IPS DF 6.9 (cell line): ENCODE results near the gene SLC30A1.

Source experiments
- DNase-seq: peaks from one replicate; pipeline ENCODE4 v3.0.0-alpha.2; 2013; ENCODE audit warnings: low read depth, low spot score
- H3K27ac ChIP-seq: one replicate; pipeline ENCODE4 v1.5.1; 2013; ENCODE audit warnings: low read length, control low read depth
- H3K27me3 ChIP-seq: 2 replicates; pipeline ENCODE4 v1.6.1; 2013; ENCODE audit warnings: mild to moderate bottlenecking, low read length; ENCODE audit not compliant: control insufficient read depth, insufficient read depth
- H3K36me3 ChIP-seq: 2 replicates; pipeline ENCODE4 v1.6.1; 2013; ENCODE audit warnings: low read length; ENCODE audit not compliant: control insufficient read depth, insufficient read depth
- H3K4me1 ChIP-seq: 2 replicates; pipeline ENCODE4 v1.6.1; 2013; ENCODE audit warnings: low read length; ENCODE audit not compliant: control insufficient read depth, insufficient read depth
- H3K4me3 ChIP-seq: 2 replicates; pipeline ENCODE4 v1.5.1; 2013; ENCODE audit warnings: mild to moderate bottlenecking, low read length
- H3K9me3 ChIP-seq: 2 replicates; pipeline ENCODE4 v1.6.1; 2013; ENCODE audit warnings: low read length, inconsistent platforms; ENCODE audit not compliant: control insufficient read depth, insufficient read depth
- WGBS: extraction: QIAGEN DNeasy Blood & Tissue Kit; methylation state at CpG from one replicate; pipeline ENCODE4 v1.1.7; 2013; ENCODE audit warnings: mixed read lengths, missing lambda C conversion rate; ENCODE audit not compliant: insufficient read length, insufficient coverage; 5-methylcytosine and 5-hydroxymethylcytosine counted together

Gene SLC30A1

DNA sequence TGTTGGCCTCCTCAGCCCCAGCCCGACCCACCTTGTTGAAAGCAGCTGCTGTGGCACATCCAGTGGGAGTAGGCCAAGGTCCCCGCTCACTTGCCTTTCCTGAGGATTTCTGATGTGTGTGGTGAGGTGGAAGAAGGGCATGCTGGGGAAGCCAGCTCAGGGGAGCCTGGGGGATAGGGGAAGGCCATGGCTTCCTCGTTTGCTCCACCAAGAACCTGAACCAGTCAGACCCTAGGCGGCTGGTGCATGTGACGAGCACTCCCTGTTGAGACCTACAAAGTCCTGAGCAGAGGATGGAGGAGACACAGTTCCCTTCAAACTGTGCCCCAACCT lies 38.0 kb upstream of the SLC30A1 start:
- Histone ChIP-seq H3K4me1 (no peaks in the 10 kb centered on the region), H3K27ac (no peak overlapping the region), H3K4me3 (no peak overlapping the region), H3K9me3 (no peaks in the 10 kb centered on the region), H3K36me3 (no peaks in the 10 kb centered on the region), H3K27me3 (no peaks in the 10 kb centered on the region)
- no CpG with 5 or more reads among the region's 5 CpGs for WGBS
- no peak for DNase-seq

DNA sequence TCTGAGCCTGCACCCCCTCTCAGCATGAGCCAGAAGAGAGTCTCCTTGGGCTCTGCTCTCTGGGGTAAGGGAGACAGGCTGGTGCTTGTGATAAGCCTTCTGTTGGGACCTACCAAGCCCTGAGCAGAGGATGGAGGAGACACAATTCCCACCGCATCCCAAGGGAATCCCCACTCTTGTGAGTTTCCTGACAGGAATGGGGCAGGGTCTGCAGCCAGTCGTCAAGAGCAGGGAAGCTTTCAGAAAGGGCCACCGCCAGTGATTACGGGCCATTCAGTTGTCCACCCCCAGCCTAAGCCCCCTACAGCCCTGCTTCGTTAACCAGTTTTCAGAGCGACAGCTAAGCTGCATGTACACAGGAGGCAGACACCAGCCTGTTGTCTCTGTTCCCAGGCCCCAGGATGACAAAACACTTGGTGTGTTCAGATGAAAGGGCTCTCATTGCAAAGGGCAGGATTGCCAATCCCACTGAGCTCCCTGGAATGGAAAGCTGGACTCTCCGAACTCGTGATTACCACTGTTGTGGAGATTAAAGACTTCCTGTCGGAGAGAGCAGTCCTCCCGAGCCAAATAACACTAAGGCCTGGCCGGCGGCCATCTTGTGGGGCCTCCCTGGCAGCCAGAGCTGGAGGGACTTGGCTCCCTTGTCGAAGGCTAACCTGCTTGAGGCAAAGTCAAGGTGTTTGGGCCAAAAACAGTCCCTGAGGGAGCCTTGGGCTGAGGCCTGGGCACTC lies 37.4 kb upstream of the SLC30A1 start:
- H3K9me3 ChIP-seq, result no peaks in the 10 kb centered on the region
- no peak overlapping the region for H3K4me3 ChIP-seq
- H3K4me1 ChIP-seq, result no peaks in the 10 kb centered on the region
- DNase-seq, result no peak
- H3K27me3 ChIP-seq, result no peaks in the 10 kb centered on the region
- WGBS, result no CpG with 5 or more reads among the region's 13 CpGs
- no peak overlapping the region for H3K27ac ChIP-seq
- no peaks in the 10 kb centered on the region for H3K36me3 ChIP-seq

DNA sequence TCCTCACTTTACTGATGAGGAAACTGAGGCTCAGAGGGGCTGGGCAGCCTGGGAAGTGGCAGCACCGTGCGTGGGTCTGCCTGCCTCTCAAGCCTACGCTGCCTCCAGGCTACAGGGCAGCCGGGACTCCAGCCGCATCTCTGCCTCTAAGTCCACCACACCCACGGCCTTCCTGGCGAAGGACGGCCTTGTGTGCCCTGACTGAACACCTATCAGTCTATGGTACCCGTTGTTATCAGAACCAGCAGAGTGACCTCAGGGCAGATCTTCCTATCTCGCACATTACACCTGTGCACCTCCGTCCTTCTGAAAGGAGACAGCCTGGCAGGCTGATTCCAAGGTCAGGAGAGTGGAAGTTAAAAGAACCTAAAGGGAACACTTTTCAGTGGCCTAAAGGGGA lies 35.7 kb upstream of the SLC30A1 start:
- Histone ChIP-seq H3K27me3 (no peaks in the 10 kb centered on the region), H3K27ac (no peak overlapping the region), H3K9me3 (no peaks in the 10 kb centered on the region), H3K4me3 (no peak overlapping the region), H3K4me1 (no peaks in the 10 kb centered on the region), H3K36me3 (no peaks in the 10 kb centered on the region)
- WGBS, result no CpG with 5 or more reads among the region's 11 CpGs
- DNase-seq, result no peak

DNA sequence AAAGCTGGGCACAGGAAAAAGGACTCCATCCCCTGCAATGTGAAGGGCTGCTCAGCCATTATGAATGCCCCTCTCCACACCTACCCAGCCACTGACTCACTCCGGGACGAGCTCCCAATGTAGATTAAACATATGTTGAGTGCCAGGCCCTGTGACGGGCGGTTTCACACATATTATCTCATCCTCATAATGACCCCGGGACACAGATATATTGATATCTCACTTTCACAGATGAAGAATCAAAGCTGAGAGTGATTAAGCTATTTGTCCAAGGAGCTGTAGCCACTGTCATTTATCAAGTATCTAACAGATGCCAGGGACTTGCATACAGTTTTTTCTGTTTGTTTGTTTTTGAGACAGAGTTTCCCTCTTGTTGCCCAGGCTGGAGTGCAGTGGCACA lies 35.0 kb upstream of the SLC30A1 start:
- Histone ChIP-seq H3K4me3 (no peak overlapping the region), H3K36me3 (no peaks in the 10 kb centered on the region), H3K27me3 (no peaks in the 10 kb centered on the region), H3K4me1 (no peaks in the 10 kb centered on the region), H3K9me3 (no peaks in the 10 kb centered on the region), H3K27ac (no peak overlapping the region)
- no peak for DNase-seq
- no CpG with 5 or more reads among the region's 5 CpGs for WGBS

DNA sequence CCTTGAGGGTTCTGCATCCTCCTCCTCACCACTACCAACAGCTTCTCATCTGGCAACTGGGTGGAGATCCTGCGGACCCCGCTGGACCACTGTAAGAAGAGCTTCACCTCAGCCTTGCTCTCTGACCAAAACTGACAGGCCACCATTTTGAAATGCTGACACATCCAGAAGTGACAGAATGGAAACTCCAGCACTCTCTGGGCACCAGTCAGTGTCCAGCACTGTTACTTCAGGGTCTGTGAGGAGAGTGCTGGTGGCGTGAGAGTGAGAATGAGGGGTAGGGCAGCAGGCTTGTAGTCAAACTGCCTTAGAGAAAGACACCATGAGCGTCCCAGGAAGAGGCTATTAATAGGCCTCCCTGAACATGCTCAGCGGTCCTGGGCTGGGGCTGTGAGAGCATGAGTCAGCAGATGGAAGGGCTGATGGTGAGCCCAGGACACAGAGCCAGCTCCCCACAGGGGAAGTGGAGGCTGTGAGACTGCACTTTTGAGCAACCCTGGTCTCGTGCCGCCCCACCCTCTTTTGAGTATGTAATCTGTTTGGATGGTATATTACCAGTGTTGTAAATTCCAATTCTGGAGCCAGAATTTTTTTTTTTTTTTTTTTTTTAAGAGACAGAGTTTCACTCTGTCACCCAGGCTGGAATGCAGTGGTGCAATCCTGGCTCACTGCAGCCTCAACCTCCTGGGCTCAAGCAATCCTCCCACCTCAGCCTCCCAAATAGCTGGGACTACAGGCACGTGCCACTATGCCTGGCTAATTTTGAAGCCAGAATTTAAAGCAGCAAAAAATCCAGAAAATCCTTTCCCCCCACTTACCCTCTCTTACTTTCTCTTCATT lies 34.4 kb upstream of the SLC30A1 start:
- H3K27me3 ChIP-seq, result no peaks in the 10 kb centered on the region
- no peaks in the 10 kb centered on the region for H3K36me3 ChIP-seq
- no peaks in the 10 kb centered on the region for H3K9me3 ChIP-seq
- H3K4me3 ChIP-seq, result no peak overlapping the region
- H3K27ac ChIP-seq, result no peak overlapping the region
- no CpG with 5 or more reads among the region's 8 CpGs for WGBS
- no peak for DNase-seq
- no peaks in the 10 kb centered on the region for H3K4me1 ChIP-seq

DNA sequence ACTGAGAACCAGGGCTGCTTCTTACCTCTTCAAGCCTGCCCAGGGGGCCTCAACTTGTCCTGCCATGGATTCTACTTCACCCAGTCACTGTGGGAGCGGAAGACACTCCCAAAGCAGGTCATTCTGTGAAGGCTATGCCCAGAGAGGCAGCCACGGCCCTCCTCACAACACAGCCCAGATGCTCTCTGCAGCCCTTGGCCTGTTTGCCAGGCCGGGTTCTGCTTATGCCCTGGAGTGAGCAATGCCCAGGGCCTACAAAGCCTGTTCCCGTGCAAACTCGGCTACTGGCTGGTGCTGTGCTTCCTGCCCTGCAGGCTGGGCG lies 33.8 kb upstream of the SLC30A1 start:
- H3K4me3 ChIP-seq, result no peak overlapping the region
- H3K27ac ChIP-seq, result no peak overlapping the region
- no peak for DNase-seq
- H3K4me1 ChIP-seq, result no peaks in the 10 kb centered on the region
- H3K36me3 ChIP-seq, result no peaks in the 10 kb centered on the region
- WGBS, result no CpG with 5 or more reads among the region's 6 CpGs
- H3K9me3 ChIP-seq, result no peaks in the 10 kb centered on the region
- no peaks in the 10 kb centered on the region for H3K27me3 ChIP-seq

DNA sequence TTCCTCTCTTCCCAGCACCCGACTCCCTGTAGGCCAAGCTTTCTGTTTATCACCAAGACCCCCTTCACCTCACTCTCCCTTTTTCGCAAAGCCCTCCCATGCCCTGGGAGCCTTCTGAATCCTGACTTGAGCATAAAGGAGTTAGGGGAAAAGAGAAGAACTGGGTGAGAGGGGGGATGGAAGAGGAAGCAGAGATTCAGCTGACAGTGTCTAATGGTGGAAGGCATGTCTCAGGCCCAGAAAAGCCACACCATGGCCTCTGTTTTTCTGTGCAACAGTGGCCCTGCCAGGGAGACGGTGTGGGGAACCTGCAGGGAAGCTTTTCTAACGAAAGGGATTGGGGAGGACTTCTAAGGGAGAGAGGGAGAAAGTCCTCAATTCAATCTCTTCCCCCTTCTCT lies 32.9 kb upstream of the SLC30A1 start:
- no peaks in the 10 kb centered on the region for H3K9me3 ChIP-seq
- H3K4me1 ChIP-seq, result no peaks in the 10 kb centered on the region
- no peak for DNase-seq
- H3K36me3 ChIP-seq, result no peaks in the 10 kb centered on the region
- no peak overlapping the region for H3K4me3 ChIP-seq
- H3K27ac ChIP-seq, result no peak overlapping the region
- H3K27me3 ChIP-seq, result no peaks in the 10 kb centered on the region
- no CpG with 5 or more reads among the region's 4 CpGs for WGBS

DNA sequence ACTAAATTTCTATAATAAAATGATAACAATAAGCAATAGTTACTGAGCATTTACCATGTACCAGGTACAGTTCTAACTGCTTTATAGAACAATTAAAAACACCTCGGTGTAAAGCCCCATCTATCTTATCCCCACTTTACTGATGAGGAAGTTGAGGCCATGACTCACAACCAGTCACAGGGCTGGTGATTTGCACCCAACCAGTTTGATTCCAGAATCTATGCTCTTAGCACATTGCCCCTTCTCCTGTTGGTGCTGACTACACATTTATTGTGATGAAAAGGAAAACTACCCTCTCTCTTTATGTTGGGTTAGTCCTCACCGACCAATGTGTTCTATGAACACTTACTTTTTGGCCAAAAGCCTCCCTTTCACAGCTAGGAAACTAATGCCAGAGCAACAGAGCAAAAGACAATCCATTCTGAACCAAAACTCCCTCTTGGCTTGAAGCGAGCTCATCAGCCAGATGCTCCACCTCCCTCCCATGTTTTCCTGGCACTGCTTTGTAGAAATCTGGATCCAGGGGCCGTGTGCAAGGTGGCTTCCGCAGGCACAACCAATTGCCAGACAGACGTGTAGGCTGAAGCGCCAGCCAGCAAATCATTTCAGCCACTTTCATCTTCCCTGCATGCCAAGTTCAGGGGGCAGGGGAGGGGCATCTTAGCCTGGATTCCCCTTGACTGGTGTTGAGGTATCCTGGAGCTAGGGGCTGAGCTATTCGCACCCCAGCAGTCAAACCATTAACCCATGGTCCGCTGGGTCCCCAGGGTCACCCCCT lies 32.0 kb upstream of the SLC30A1 start:
- H3K9me3 ChIP-seq, result no peaks in the 10 kb centered on the region
- no peak overlapping the region for H3K27ac ChIP-seq
- no peak for DNase-seq
- no peak overlapping the region for H3K4me3 ChIP-seq
- WGBS, result no CpG with 5 or more reads among the region's 9 CpGs
- no peaks in the 10 kb centered on the region for H3K4me1 ChIP-seq
- H3K27me3 ChIP-seq, result no peaks in the 10 kb centered on the region
- no peaks in the 10 kb centered on the region for H3K36me3 ChIP-seq

DNA sequence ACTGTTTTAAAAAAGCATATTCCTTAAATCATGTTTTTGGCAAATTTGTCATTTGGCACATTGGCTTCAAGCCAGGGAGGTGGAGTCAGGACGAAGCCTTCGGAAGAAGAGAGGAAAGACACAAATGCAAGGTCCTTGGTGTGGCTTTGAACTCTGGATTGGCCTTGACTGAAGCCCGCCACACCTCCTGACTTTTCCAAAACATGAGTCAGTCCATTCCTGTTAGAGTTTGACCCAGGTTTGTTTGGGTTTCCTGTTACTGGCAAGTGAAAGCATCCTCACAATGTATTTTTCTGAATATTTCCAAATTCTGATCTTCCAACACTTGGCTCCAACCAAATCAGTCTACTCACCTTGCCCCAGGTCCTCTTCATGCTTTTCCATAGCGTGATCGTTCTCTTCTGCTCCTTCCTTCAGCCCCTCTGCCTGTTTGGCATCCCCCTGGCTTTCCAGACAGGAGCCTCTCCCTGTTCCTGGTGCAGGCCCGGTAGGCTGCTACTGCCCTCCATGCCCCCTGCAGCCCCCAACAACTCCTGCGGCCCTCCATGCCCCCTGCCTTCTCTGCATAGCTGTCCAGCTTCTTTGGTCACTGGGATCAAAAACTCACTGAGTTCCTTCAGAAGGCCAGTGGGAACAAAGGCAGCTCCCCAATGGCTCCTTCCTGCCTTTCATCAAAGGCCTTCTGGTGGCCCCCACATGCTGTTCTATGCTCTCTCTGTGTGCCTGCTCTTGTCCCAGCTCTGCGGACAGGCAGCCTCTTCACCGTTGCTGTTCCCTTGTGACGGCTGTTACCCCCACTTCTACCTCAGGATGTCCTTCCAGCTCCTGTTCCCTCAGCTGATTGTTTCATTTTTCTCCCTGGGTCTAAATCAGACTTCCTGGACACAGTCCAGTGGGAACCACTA lies 30.4 kb upstream of the SLC30A1 start:
- Histone ChIP-seq H3K9me3 (no peaks in the 10 kb centered on the region), H3K4me3 (no peak overlapping the region), H3K4me1 (no peaks in the 10 kb centered on the region), H3K27me3 (no peaks in the 10 kb centered on the region), H3K36me3 (no peaks in the 10 kb centered on the region), H3K27ac (no peak overlapping the region)
- DNase-seq, result no peak
- no CpG with 5 or more reads among the region's 10 CpGs for WGBS
